HG03064 (cell line): ENCODE results near the gene PIK3C2A.

Experiments
- ATAC-seq: cut with Tn5 transposase; IDR thresholded peaks from one replicate; pipeline ENCODE4 v1.9.1; 2021; ENCODE audit warnings: low read depth; ENCODE audit not compliant: unreplicated experiment

Gene PIK3C2A

GRCh38 chr11:17214338-17214737 lies 6.6 kb upstream of the PIK3C2A start:
- ATAC-seq = no peak

GRCh38 chr11:17211286-17211685 lies 3.5 kb upstream of the PIK3C2A start:
- no peak for ATAC-seq

DNA sequence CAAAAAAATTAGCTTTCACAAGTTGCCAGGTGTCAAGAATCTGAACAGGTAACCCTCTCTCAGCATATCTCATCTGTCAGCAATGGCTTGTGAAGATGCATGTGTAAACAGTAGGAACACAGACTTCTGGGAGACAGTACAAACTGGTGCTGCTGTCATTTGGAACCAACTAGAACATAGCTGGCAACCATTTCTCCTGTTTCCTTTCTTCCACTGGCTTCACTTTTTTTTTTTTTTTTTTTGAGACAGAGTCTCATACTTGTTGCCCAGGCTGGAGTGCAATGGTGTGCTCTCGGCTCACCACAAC lies 2.1 kb upstream of the PIK3C2A start:
- ATAC-seq = no peak

DNA sequence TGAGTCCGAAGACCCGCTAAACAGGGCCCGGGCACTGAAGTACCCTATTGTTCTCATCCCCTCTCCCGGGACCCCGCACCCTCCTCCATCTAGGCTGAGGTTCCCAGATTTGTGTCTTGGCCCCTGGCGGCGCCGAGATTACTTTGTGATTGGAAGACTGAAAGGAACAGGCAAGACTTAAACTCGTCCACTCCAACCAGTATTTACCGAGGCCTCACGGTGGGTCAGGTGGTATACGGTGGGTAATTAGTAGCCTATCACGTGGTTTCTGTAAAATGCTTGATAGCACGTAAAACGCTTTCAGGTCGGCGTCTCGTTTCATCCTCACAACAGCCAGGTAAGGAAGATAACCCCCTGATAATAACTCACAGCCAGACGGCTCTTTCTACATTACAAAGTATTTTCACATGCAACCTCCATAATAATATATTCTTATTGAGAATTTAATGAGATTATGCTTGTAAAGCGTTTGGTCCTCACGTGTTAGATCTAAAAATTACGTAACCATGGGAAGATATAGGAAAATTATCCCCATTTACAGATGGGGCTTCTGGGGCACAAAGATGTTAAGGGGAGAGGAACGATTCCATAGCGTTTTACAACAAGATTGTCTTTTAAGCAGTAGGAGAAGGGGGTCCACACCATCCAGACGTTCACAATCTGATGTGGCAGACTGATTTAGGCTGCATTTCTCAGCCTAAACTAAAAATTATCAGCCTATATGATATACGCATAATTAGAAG lies 642 bp upstream of the PIK3C2A start:
- peak; percentile 47 for ATAC-seq

GRCh38 chr11:17206463-17206862 lies 1.3 kb downstream of the PIK3C2A start:
- no peak for ATAC-seq

- no peak for ATAC-seq
Observed at GRCh38 chr11:17197431-17197898, 10.3 kb downstream of the PIK3C2A start.

GRCh38 chr11:17188675-17189074 lies 19.1 kb downstream of the PIK3C2A start:
- no peak for ATAC-seq

DNA sequence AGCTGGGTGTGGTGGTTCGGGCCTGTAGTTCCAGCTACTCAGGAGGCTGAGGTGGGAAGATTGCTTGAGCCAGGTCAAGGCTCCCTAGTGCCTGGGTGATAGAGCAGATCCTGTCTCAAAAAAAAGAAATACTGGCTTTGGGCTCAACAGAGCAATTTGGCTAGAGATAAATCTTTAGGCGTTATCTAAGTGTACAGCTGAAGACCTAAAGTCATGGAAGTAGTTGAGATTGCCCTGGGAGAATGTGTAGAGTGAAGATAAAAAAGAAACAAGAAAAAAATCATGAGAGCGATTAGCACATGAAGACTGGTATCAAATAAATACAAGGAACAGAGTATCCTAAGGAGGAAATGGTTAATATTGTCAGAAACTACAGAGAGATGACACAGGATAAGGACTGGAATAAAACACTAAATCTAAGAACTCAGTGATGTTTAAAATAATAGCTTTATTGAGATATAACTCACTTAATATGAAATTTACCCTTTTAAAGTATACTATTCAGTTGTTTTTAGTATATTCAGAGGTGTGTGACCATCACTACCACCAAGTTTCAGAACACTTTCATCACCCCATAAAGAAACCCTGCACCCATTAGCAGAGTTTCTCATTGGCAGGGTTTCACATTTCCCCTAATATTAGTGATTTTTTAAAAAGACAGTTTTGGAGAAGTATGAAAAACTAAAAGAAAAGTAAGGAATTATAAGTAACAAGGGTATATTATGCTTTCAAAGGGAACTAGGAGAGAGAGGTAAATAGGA lies 20.7 kb downstream of the PIK3C2A start:
- no peak for ATAC-seq

DNA sequence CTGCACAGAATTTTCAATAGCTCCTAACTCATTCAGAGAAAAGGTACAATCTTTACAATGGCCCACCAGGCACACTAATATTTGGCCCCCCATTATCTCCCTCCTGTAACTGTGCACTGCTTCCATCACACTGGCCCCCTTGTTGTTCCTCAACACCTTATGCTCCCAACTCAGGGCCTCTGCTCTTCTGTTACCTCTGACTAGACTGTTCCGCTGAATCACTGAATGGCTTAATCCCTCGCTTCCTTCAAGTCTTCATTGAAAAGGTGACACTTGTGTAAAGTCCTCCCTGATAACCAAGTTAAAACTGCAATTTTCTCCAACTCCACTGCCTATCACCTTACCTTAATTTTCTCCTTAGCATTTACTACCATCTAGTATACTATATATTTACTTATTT lies 21.8 kb downstream of the PIK3C2A start:
- no peak for ATAC-seq

GRCh38 chr11:17184882-17185587 lies 22.8 kb downstream of the PIK3C2A start:
- no peak for ATAC-seq

GRCh38 chr11:17183836-17184235 lies 23.9 kb downstream of the PIK3C2A start:
- ATAC-seq = no peak

DNA sequence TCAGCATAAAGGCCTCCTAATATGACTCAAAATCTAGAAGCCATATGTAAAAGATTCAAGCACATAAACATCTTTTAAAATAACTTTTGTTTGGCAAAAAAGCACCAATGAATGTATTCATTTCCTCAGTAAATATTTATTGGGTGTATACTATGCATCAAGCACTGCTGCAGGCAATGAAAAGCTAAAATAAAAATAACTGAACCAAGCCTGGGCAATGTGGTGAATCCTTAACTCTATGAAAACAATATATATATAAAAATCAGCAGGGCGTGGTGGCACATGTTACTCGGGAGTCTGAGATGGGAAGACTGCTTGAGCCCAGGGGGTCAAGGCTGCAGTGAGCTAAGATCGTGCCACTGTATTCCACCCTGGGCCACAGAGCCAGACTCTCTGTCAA lies 27.8 kb downstream of the PIK3C2A start:
- ATAC-seq = no peak

DNA sequence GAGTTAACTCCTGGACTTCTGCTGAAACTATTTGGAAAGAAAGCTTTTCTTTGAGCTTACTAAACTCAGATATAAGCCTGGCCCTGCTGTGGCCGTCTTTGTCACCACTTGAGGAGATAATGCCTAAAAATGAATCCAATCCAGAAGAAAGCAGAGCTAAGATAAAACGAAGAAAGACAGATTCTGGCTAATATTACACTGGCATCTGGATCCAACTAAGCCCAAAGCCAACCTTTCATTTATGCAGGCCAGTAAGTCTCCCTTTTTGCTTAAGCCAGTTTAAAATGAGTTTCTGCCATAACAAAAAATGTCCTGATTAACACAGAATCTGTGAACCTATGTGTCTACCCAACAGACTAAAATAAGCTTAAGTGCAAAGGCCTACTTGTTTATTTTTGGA lies 34.5 kb downstream of the PIK3C2A start:
- no peak for ATAC-seq

DNA sequence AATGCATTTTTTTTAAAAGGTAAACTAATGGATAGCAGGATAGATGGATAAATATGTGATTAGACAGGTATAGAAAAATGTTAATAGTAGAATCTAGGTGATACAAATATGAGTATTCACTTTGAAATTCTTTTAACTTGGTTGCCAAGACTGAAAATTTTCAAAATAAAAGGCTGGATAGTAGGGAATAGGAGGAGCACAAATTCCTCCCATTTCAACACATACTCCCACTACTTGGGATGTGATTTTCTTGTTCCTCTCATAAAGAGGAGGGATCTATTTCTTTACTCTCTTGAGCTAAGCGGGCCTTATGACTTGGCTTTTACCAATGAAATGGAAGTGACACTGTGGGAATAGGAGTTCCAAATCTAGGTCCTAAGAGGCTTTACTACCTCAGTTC lies 35.9 kb downstream of the PIK3C2A start:
- no peak for ATAC-seq

GRCh38 chr11:17171343-17171742 lies 36.4 kb downstream of the PIK3C2A start:
- ATAC-seq = no peak

DNA sequence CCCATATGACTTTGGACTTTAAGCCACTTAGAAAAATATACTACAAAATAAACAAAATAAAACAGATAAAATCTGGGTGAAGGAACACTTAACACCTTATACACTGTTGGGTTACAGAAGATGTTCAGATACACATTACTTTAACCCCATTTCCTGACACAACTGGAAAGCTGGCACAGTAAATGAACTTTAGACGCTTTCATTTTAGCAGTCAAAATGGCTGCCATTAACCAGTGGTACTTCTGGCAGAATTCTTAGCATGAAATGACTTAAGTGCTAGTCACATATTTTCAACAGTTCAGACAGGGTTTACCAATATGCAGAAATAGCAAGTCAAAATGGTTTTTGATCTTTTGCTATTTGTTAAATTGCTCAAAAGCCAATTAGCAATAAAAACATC lies 37.9 kb downstream of the PIK3C2A start:
- ATAC-seq = no peak

GRCh38 chr11:17165247-17165890 lies 42.4 kb downstream of the PIK3C2A start:
- ATAC-seq = no peak

- ATAC-seq = no peak
Observed at GRCh38 chr11:17164361-17165246, 43.2 kb downstream of the PIK3C2A start.

GRCh38 chr11:17163736-17164135 lies 44.0 kb downstream of the PIK3C2A start:
- ATAC-seq = no peak

- no peak for ATAC-seq
Observed at GRCh38 chr11:17163291-17163690, 44.5 kb downstream of the PIK3C2A start.
